Heart right ventricle (tissue), 16 donors: ENCODE measurements around the gene PRMT7. TPM values are rescaled to one million over a fixed set of nuclear protein-coding genes. Genes with fewer than 3 reads are reported as not detected.

ENCODE experiments used
- ATAC-seq, 8 donors: fragments of 200-7000 bp; cut with Tn5 transposase; one replicate each; pipeline ENCODE4 v1.9.1; 2020; ENCODE audit warnings: mild to moderate bottlenecking in 8 of 8, moderate library complexity in 8 of 8, moderate number of reproducible peaks in 1 of 8
- DNase-seq, 2 donors: peaks; one replicate each; pipeline ENCODE4 v3.0.0-alpha.2; 2020
- H3K27ac ChIP-seq, 10 donors: fragments of 200-600 bp; sonication (generic) in 2 of 10; one replicate each; pipeline versions ENCODE4 v1.5.0 to v1.8.0; 2020 to 2022; ENCODE audit warnings: mild to moderate bottlenecking in 3 of 10
- H3K27me3 ChIP-seq, 7 donors: fragments of 200-600 bp; one replicate each; pipeline ENCODE4 v1.8.0; 2021 to 2022; ENCODE audit warnings: mild to moderate bottlenecking in 2 of 7
- H3K36me3 ChIP-seq, 9 donors: fragments of 200-600 bp; sonication (generic) in 1 of 9; one replicate each; pipeline versions ENCODE4 v1.5.0 to v1.8.0; 2020 to 2022; ENCODE audit warnings: mild to moderate bottlenecking in 2 of 9
- H3K4me1 ChIP-seq, 9 donors: fragments of 200-600 bp; sonication (generic) in 1 of 9; one replicate each; pipeline versions ENCODE4 v1.5.0 to v1.8.0; 2020 to 2022; ENCODE audit warnings: mild to moderate bottlenecking in 4 of 9
- H3K4me3 ChIP-seq, 10 donors: fragments of 200-600 bp; sonication (generic) in 2 of 10; one replicate each; pipeline versions ENCODE4 v1.5.0 to v1.8.0; 2020 to 2022; ENCODE audit warnings: mild to moderate bottlenecking in 7 of 10, moderate library complexity in 2 of 10
- H3K9me3 ChIP-seq, 11 donors: fragments of 200-600 bp in 10 of 11; sonication (generic) in 2 of 11; one replicate each; pipeline versions ENCODE4 v1.5.0 to v1.8.0; 2013 to 2022; ENCODE audit warnings: mild to moderate bottlenecking in 2 of 11, control low read depth in 1 of 11, moderate library complexity in 1 of 11
- WGBS, 2 donors: extraction: QIAGEN DNeasy Blood & Tissue Kit; methylation state at CpG; one replicate each; pipeline ENCODE4 v1.1.7; 2013; ENCODE audit warnings: inconsistent platforms in 1 of 2; 5-methylcytosine and 5-hydroxymethylcytosine counted together
- intact Hi-C, 10 donors: fragments of 100-400 bp; cut with DNase I; formaldehyde crosslinking; loops; one replicate each; pipeline versions ENCODE4 v1.11.1 to v1.14.2; 2022
- polyA plus RNA-seq, 2 donors: library from polyadenylated mRNA; stranded (reverse); fragments of 200-250 nt; gene quantifications; one replicate each; pipeline ENCODE4 v1.2.3, GENCODE V29; 2013
- total RNA-seq, 10 donors: library from RNA; stranded (reverse); fragmentation: NEBNext Ultra II Directional in 3 of 10; extraction: Animal tissue kit (Norgen Biotek cat#: 25700) in 3 of 10; gene quantifications; one replicate each; pipeline versions ENCODE4 v1.2.1 to v1.2.4, GENCODE V29; 2021 to 2023
- TF ChIP-seq, protein P1 (sequence below), 9 donors: fragments of 200-600 bp; sonication (generic) in 2 of 9; IDR thresholded peaks; one replicate each; pipeline versions ENCODE4 v1.5.0 to v1.8.0; 2021 to 2022; ENCODE audit warnings: antibody characterized with exemption in 9 of 9, mild to moderate bottlenecking in 5 of 9, moderate library complexity in 1 of 9
- donor health status: Arrhythmogenic right ventricular cardiomyopathy.
- donor health status: ischemic (EF 13 %, LVEDD 7.1; RV severe dilation, severe dysfunction).
- donor health status: healthy with polysubstance abuse.
- donor health status: DM: no; HTN: yes; CAD: no.
- donor health status: DM: no; HTN: no; CAD: no.
- donor health status: ischemic (EF 25% LVEDD 6.9; RV normal size, moderate dysfunction).
- donor health status: ischemic (EF 25% LVEDD 5.7; RV mildly dilated, moderate dysfunction).
- donor health status: healthy.
- donor health status: DM: yes; HTN: yes; CAD: no.
- donor health status: Ischemic cardiomyopathy.
- donor health status: ischemic (EF 35%, LVEDD 5.7; RV mildly dilated, moderate dysfunction).
- donor health status: nonischemic (EF 11% LVEDD 7.7; RV severe dilation, severe dysfunction).
- donor health status: DM: yes; HTN: yes; CAD: no.
- donor health status: PGD.
- donor health status: ischemic (EF 29% LVEDD 5.4; RV normal size, mild dysfunction).
- donor health status: nonischemic (EF 23%, LVEDD 6.1; RV moderate dilation, normal function).

The PRMT7 gene
- total and polyA plus RNA-seq, 12 donors = 18.1 to 57.8 (median 30.7) TPM

DNA sequence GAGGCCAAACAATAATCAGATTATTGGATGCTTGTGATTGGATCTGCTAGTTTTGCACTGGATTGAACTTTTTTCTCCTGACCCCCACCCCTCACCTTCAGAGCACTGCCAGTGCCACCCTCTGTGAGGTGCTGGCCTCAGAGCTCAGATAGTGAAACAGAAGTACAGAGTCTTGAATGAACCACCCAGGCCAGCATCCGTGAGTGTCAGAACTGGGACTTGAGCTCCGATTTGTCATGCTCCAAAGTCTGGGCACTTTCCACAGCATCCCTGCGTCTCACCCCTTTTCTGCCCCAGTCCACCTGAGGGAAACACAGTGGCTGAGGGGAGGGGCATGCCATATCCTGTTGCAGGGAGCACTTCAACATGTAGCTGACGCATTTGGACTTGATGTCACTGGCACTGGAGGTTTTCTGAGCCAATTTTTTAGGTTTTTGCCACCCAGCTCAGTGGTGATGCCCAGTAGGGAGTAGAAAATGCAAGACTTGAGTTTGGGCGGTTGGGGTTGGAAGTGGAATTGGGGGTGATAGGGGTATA, 90.2 kb downstream of the PRMT7 start:
- H3K27me3 ChIP-seq = peaks cover 0 to 12% (median 0%) of the 10 kb centered on the region in 7 donors
- intact Hi-C loops = no loop called here
- no peak overlapping the region for H3K4me3 ChIP-seq
- H3K36me3 ChIP-seq = no peaks in the 10 kb centered on the region
- H3K27ac ChIP-seq = no peak overlapping the region
- ATAC-seq (no peak), DNase-seq (no peak)
- H3K9me3 ChIP-seq = no peaks in the 10 kb centered on the region
- TF ChIP-seq, protein P1, sequence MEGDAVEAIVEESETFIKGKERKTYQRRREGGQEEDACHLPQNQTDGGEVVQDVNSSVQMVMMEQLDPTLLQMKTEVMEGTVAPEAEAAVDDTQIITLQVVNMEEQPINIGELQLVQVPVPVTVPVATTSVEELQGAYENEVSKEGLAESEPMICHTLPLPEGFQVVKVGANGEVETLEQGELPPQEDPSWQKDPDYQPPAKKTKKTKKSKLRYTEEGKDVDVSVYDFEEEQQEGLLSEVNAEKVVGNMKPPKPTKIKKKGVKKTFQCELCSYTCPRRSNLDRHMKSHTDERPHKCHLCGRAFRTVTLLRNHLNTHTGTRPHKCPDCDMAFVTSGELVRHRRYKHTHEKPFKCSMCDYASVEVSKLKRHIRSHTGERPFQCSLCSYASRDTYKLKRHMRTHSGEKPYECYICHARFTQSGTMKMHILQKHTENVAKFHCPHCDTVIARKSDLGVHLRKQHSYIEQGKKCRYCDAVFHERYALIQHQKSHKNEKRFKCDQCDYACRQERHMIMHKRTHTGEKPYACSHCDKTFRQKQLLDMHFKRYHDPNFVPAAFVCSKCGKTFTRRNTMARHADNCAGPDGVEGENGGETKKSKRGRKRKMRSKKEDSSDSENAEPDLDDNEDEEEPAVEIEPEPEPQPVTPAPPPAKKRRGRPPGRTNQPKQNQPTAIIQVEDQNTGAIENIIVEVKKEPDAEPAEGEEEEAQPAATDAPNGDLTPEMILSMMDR (IDR thresholded peaks at IDR 0.05) = no peak
- WGBS, 2 donors = 51 to 67% methylated on average over 5 of the region's 5 CpGs
- no peaks in the 10 kb centered on the region for H3K4me1 ChIP-seq

DNA sequence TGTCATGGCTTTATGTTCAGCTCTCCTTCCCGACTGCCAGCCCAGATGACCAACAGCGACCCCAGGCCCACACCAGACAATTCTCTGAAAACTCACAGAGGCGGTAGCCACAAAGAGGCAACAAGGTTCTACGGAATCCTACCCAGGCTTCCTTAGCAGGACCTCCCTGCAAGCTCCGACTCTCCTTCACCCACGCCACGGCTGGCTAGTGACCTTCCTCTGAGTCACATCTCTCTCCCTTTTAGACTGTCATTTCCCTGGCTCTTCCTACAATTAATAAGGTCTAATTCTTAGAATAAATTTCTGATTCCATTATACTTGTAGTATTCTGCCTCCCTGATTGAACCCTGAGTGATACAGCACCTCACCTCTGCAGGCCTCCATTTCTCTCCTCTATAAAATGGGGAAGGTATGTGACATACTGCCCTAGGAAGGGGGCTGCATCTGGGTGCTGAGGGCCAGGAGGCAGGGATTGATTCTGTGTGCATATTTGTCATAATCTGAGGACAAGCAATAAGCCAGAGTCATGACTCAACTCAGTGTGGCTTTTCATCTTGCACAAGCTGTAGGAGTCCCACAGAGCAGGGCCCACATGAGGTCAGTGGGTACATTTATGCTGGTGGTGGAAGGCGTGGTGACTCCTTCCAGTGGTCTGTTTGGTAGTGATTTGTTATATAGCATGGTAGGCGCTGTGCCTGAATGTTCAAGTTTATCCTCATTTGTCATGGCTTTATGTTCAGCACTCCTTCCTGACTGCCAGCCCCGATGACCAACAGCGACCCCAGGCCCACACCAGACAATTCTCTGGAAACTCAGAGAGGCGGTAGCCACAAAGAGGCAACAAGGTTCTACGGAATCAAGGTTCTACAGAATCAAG, 91.3 kb downstream of the PRMT7 start:
- WGBS, 2 donors = 81 to 83% methylated on average over 13 of the region's 13 CpGs
- Histone ChIP-seq H3K9me3 (no peaks in the 10 kb centered on the region), H3K36me3 (no peaks in the 10 kb centered on the region), H3K27ac (no peak overlapping the region), H3K27me3 (peaks cover 0 to 17% (median 0%) of the 10 kb centered on the region in 7 donors), H3K4me3 (no peak overlapping the region), H3K4me1 (no peaks in the 10 kb centered on the region)
- intact Hi-C loops = no loop called here
- ATAC-seq = no peak
- no peak for DNase-seq
- TF ChIP-seq, protein P1 (IDR thresholded peaks at IDR 0.05) = no peak

DNA sequence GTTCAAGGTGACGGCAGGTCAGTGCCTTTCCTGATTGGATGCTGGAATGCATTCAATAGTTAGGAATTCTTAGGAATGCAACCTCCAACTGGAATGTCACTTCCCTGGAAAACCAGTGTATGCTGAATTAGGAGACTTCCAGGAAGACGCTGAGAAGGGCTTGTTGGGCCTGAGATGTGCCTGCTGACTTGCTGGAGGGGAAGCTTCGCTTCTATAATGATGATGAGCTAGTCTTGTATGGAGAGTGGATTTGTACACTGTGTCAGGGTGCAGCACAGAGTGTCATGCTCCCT, 91.9 kb downstream of the PRMT7 start:
- no peaks in the 10 kb centered on the region for H3K4me1 ChIP-seq
- H3K27ac ChIP-seq = no peak overlapping the region
- TF ChIP-seq, protein P1 (IDR thresholded peaks at IDR 0.05) = no peak
- no peak for ATAC-seq
- no peaks in the 10 kb centered on the region for H3K36me3 ChIP-seq
- H3K4me3 ChIP-seq = no peak overlapping the region
- H3K9me3 ChIP-seq = no peaks in the 10 kb centered on the region
- intact Hi-C loops = no loop called here
- peaks cover 0 to 16% (median 0%) of the 10 kb centered on the region in 7 donors for H3K27me3 ChIP-seq
- no peak for DNase-seq
- WGBS, 2 donors = 79 to 83% methylated on average over 3 of the region's 3 CpGs

DNA sequence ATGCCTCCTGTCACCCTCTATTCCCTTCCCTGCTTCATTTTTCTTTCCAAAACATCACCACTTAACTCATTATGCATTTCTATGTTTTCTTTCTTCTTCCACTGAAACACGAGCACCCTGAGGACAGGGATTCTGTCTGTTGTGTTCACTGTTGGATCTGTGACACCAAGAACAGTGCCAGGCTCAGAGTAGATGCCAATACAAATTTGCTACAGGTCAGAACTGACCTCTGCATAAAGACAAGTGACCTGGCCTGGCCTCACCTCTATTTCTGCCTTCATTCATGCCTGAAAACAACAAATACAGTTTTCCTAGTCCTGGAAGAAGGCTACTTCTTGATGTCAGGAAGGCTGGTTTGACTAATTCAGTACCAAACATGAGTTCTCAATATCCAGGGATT, 92.4 kb downstream of the PRMT7 start:
- ATAC-seq (no peak), DNase-seq (no peak)
- 22 to 66% methylated on average over 1 of the region's 1 CpG for WGBS, 2 donors
- Histone ChIP-seq H3K27ac (no peak overlapping the region), H3K4me1 (no peaks in the 10 kb centered on the region), H3K27me3 (peaks cover 0 to 15% (median 0%) of the 10 kb centered on the region in 7 donors), H3K36me3 (no peaks in the 10 kb centered on the region), H3K9me3 (no peaks in the 10 kb centered on the region), H3K4me3 (no peak overlapping the region)
- TF ChIP-seq, protein P1 (IDR thresholded peaks at IDR 0.05) = no peak
- intact Hi-C loops = no loop called here
